Thyroid gland (tissue), 4 donors: ENCODE data around the gene PRTFDC1.

Experiments used
- POLR2A ChIP-seq, 2 donors: fragments of 450-650 bp; IDR thresholded peaks; one replicate each; pipeline ENCODE4 v1.6.1; 2017; ENCODE audit warnings: antibody characterized with exemption in 2 of 2, mild to moderate bottlenecking in 2 of 2, moderate library complexity in 1 of 2
- TF ChIP-seq, protein P1 (sequence below), 6 experiments: fragments of 200-600 bp in 3 of 6; fragments of 450-650 bp in 3 of 6; sonication (generic) in 3 of 6; IDR thresholded peaks; one replicate each; pipeline ENCODE4 v1.5.1; 2016 to 2019; ENCODE audit warnings: antibody characterized with exemption in 6 of 6, mild to moderate bottlenecking in 2 of 6, inconsistent platforms in 1 of 6, moderate library complexity in 1 of 6

DNA sequence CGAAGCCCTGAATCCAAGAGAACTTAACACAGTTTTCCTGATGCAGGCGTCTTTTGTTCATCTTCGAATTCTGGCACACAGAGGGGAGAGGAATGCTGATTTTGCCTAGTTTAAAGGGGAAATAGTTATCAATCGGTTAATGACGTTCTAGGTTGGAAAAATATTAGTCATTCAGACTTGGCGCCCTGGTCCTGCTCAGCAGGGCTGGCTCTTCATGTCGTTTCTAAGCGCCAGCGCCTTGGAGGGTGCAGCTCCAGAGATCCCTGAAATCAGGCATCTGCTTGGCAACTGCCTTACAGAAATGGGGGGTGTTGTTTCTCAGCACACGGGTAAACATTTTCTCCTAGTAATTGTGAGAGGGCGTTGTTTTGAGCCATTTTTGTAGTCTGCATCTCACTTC is 1.3 kb upstream of the PRTFDC1 start:
- TF ChIP-seq, protein P1, sequence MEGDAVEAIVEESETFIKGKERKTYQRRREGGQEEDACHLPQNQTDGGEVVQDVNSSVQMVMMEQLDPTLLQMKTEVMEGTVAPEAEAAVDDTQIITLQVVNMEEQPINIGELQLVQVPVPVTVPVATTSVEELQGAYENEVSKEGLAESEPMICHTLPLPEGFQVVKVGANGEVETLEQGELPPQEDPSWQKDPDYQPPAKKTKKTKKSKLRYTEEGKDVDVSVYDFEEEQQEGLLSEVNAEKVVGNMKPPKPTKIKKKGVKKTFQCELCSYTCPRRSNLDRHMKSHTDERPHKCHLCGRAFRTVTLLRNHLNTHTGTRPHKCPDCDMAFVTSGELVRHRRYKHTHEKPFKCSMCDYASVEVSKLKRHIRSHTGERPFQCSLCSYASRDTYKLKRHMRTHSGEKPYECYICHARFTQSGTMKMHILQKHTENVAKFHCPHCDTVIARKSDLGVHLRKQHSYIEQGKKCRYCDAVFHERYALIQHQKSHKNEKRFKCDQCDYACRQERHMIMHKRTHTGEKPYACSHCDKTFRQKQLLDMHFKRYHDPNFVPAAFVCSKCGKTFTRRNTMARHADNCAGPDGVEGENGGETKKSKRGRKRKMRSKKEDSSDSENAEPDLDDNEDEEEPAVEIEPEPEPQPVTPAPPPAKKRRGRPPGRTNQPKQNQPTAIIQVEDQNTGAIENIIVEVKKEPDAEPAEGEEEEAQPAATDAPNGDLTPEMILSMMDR (IDR thresholded peaks at IDR 0.05), result no peak
- TF ChIP-seq POLR2A (IDR thresholded peaks at IDR 0.05), result no peak
